COLO668 (cell line): ENCODE results near the gene DACH1.

Source experiments
- DNase-seq: peaks from one replicate; lab custom pipeline; 2025; ENCODE audit not compliant: unreplicated experiment; lab: John Stamatoyannopoulos, UW

The DACH1 gene

GRCh38 chr13:71430681-71431080, 436.3 kb downstream of the DACH1 start:
- no peak for DNase-seq

- no peak for DNase-seq
Observed at GRCh38 chr13:71417205-71417604, 449.8 kb downstream of the DACH1 start.

GRCh38 chr13:71412231-71412630, 454.8 kb downstream of the DACH1 start:
- no peak for DNase-seq

GRCh38 chr13:71408416-71408815, 458.6 kb downstream of the DACH1 start:
- DNase-seq, result no peak

GRCh38 chr13:71399631-71400215, 467.3 kb downstream of the DACH1 start:
- no peak for DNase-seq

- no peak for DNase-seq
Observed at GRCh38 chr13:71396149-71396548, 470.9 kb downstream of the DACH1 start.

GRCh38 chr13:71395053-71395452, 472.0 kb downstream of the DACH1 start:
- no peak for DNase-seq

- DNase-seq, result no peak
Observed at GRCh38 chr13:71394176-71394575, 472.8 kb downstream of the DACH1 start.
